GM12878 (cell line): ENCODE measurements around the gene RPS6KL1. TPM values are rescaled to one million over a fixed set of nuclear protein-coding genes. Genes with fewer than 3 reads are reported as not detected.

ENCODE experiments used
- ATAC-seq: fragments of 200-7000 bp; cut with Tn5 transposase; 3 replicates; pipeline ENCODE4 v1.9.1; 2020; ENCODE audit warnings: mild to moderate bottlenecking, moderate library complexity
- Bru-seq: library from RNA; stranded (reverse); fragments of 400-500 nt; gene quantifications from one replicate; lab custom pipeline; 2021; lab: Mats Ljungman, UMichigan
- BruChase-seq, 2 experiments: library from RNA; stranded (reverse); fragments of 400-500 nt; gene quantifications; one replicate each; lab custom pipeline; 2021; lab: Mats Ljungman, UMichigan
- BruUV-seq: library from RNA; stranded (reverse); fragments of 400-500 nt; replicated peaks from 2 replicates; lab custom pipeline; 2021; lab: Mats Ljungman, UMichigan
- CTCF ChIA-PET: fragments of 300-600 bp; sonication (Branson Sonifier 250); formaldehyde crosslinking; extraction: SDS; loops from one replicate; lab custom pipeline; 2021; ENCODE audit warnings: inconsistent platforms; lab: Yijun Ruan, JAX
- POLR2A ChIA-PET: fragments of 350-600 bp; formaldehyde crosslinking; extraction: SDS; loops from one replicate; lab custom pipeline; 2021; ENCODE audit warnings: inconsistent platforms; lab: Charles Lee
- RAD21 ChIA-PET: fragments of 300-600 bp; sonication (Branson Sonifier 250); formaldehyde crosslinking; loops from one replicate; lab custom pipeline; 2023; ENCODE audit warnings: antibody characterized with exemption; ENCODE audit not compliant: unreplicated experiment; lab: Charles Lee
- SMC1A ChIA-PET: fragments of 300-600 bp; sonication (Branson Sonifier 250); formaldehyde crosslinking; loops from one replicate; lab custom pipeline; 2023; ENCODE audit not compliant: unreplicated experiment, uncharacterized antibody; lab: Charles Lee
- DNase-seq: peaks from one replicate; pipeline ENCODE4 v3.0.0-alpha.2; 2011; ENCODE audit warnings: low read depth, low spot score
- FAIRE-seq: peaks from 3 replicates; lab custom pipeline; 2011; peaks lifted over from hg19 to GRCh38; lab: Jason Lieb, UNC
- H2AFZ ChIP-seq: 2 replicates; pipeline ENCODE4 v1.6.0; 2011; ENCODE audit warnings: low read depth, low read length, control low read depth; ENCODE audit not compliant: control insufficient read depth
- H3K27ac ChIP-seq: 2 replicates; pipeline ENCODE4 v1.5.1; 2011; ENCODE audit warnings: control low read depth; ENCODE audit not compliant: control insufficient read depth, insufficient read depth
- H3K27me3 ChIP-seq, 2 experiments: replicated peaks in 1 of 2; 2 replicates each; pipeline versions ENCODE4 v1.6.0 to v1.6.1; 2011; ENCODE audit warnings: low read length in 1 of 2; ENCODE audit not compliant: control insufficient read depth in 2 of 2, insufficient read depth in 2 of 2
- H3K36me3 ChIP-seq, 2 experiments: 2 replicates each; pipeline ENCODE4 v1.5.1; 2011; ENCODE audit warnings: low read length in 1 of 2; ENCODE audit not compliant: control insufficient read depth in 2 of 2, insufficient read depth in 2 of 2
- H3K4me1 ChIP-seq: 2 replicates; pipeline ENCODE4 v1.6.1; 2011; ENCODE audit warnings: mild to moderate bottlenecking, low read length, moderate library complexity, mixed read lengths; ENCODE audit not compliant: control insufficient read depth, insufficient read depth
- H3K4me2 ChIP-seq: 2 replicates; pipeline ENCODE4 v1.6.0; 2011; ENCODE audit warnings: control low read depth; ENCODE audit not compliant: control insufficient read depth, insufficient read depth
- H3K4me3 ChIP-seq: fragments of 200-600 bp; sonication (generic); 2 replicates; pipeline ENCODE4 v1.5.1; 2016
- H3K79me2 ChIP-seq: 2 replicates; pipeline ENCODE4 v1.6.0; 2011; ENCODE audit warnings: low read length; ENCODE audit not compliant: control insufficient read depth, insufficient read depth
- H3K9ac ChIP-seq: 2 replicates; pipeline ENCODE4 v1.8.0; 2011; ENCODE audit warnings: low read length, control low read depth, mixed read lengths; ENCODE audit not compliant: control insufficient read depth, insufficient read depth
- H3K9me3 ChIP-seq: replicated peaks from 3 replicates; pipeline ENCODE4 v1.5.1; 2011; ENCODE audit warnings: mild to moderate bottlenecking, low read length; ENCODE audit not compliant: control insufficient read depth, insufficient read depth
- H4K20me1 ChIP-seq: 2 replicates; pipeline ENCODE4 v1.6.0; 2011; ENCODE audit not compliant: control insufficient read depth, insufficient read depth
- ATF2 ChIP-seq: IDR thresholded peaks from 2 replicates; pipeline ENCODE4 v1.6.1; 2012; ENCODE audit warnings: low read length, inconsistent platforms
- ATF7 ChIP-seq: fragments of 450-650 bp; IDR thresholded peaks from 2 replicates; pipeline ENCODE4 v1.6.1; 2016; ENCODE audit warnings: low read depth, mild to moderate bottlenecking
- NFYB ChIP-seq: IDR thresholded peaks from 2 replicates; pipeline ENCODE4 v1.6.1; 2011; ENCODE audit warnings: low read depth, mild to moderate bottlenecking, low read length, improper control_type of control experiment, moderate library complexity; ENCODE audit not compliant: insufficient read depth
- POLR2A ChIP-seq: IDR thresholded peaks from 2 replicates; pipeline ENCODE4 v1.6.1; 2011; ENCODE audit warnings: low read depth, mild to moderate bottlenecking, low read length
- TBL1XR1 ChIP-seq: IDR thresholded peaks from 2 replicates; pipeline ENCODE4 v1.6.1; 2012; ENCODE audit warnings: low read depth, low read length, improper control_type of control experiment
- WGBS: methylation state at CpG from one replicate; pipeline ENCODE4 v1.1.6; 2016; ENCODE audit warnings: low lambda C conversion rate; ENCODE audit not compliant: insufficient replicate concordance, insufficient coverage; ENCODE audit errors: missing lambda C conversion rate; 5-methylcytosine and 5-hydroxymethylcytosine counted together
- in situ Hi-C: fragments of 300-500 bp; cut with MboI; formaldehyde crosslinking; loops from 9 replicates; pipeline ENCODE4 v1.14.3; 2018; ENCODE audit warnings: mixed read lengths
- intact Hi-C: fragments of 100-400 bp; cut with micrococcal nuclease; formaldehyde crosslinking; loops from one replicate; pipeline ENCODE4 v1.14.2; 2022; ENCODE audit not compliant: unreplicated experiment
- long read RNA-seq, 2 experiments: library from polyadenylated mRNA; unstranded; transcript quantifications; one replicate each; pipeline ENCODE4 v2.0.0, GENCODE V29; 2019 to 2020
- polyA minus RNA-seq, 3 experiments: library from RNA; depleted of rRNA, polyadenylated mRNA; stranded (reverse); fragments of >200 nt; gene quantifications; 2 replicates each; pipeline ENCODE4 v1.2.3, GENCODE V29; 2011
- polyA plus RNA-seq, 11 experiments: library from polyadenylated mRNA; depleted of rRNA in 4 of 11; unstranded in 6 of 11; stranded (reverse) in 5 of 11; fragments of >200 nt; fragmentation: Nextera tagmentation in 4 of 11; fragmentation: Illumina TruSeq in 1 of 11; extraction: Ambion mirVana in 4 of 11; extraction: Trizol in 1 of 11; gene quantifications; 1 replicate in 1 of 11; 2 replicates in 10 of 11; pipeline versions ENCODE4 v1.2.1 to v1.2.3, GENCODE V29; 2011 to 2016; ENCODE audit warnings: inconsistent platforms in 2 of 11, missing spikeins in 2 of 11, low read depth in 1 of 11
- total RNA-seq, 4 experiments: library from RNA; depleted of rRNA in 3 of 4; stranded (reverse); fragments of >200 nt in 3 of 4; fragmentation: Illumina TruSeq in 1 of 4; extraction: Trizol in 1 of 4; gene quantifications; 2 replicates each; pipeline versions ENCODE4 v1.2.1 to v1.2.3, GENCODE V29; 2013 to 2021

Gene RPS6KL1, protein sequence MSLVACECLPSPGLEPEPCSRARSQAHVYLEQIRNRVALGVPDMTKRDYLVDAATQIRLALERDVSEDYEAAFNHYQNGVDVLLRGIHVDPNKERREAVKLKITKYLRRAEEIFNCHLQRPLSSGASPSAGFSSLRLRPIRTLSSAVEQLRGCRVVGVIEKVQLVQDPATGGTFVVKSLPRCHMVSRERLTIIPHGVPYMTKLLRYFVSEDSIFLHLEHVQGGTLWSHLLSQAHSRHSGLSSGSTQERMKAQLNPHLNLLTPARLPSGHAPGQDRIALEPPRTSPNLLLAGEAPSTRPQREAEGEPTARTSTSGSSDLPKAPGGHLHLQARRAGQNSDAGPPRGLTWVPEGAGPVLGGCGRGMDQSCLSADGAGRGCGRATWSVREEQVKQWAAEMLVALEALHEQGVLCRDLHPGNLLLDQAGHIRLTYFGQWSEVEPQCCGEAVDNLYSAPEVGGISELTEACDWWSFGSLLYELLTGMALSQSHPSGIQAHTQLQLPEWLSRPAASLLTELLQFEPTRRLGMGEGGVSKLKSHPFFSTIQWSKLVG
- total RNA-seq (2013; cell fraction: nucleolus; rRNA removed): 0.37 and 0.96 TPM in 2 replicates
- 3.5 and 4.7 TPM in 2 replicates for total RNA-seq (2014; rRNA removed)
- 1.9 and 2.1 TPM in 2 replicates for total RNA-seq (2014; rRNA removed; fragmentation: Illumina TruSeq; extraction: Trizol)
- 2.8 and 4.2 TPM in 2 replicates for total RNA-seq (2021)
- 0.85 TPM for polyA plus RNA-seq (2011; ENCODE audit: low read depth)
- 0.04 and 0.14 TPM in 2 replicates for polyA plus RNA-seq (2011; rRNA removed)
- 0.07 and 0.08 TPM in 2 replicates for polyA plus RNA-seq (2011; cell fraction: cytosol; rRNA removed)
- 0.22 and 0.31 TPM in 2 replicates for polyA plus RNA-seq (2011; cell fraction: nucleus; rRNA removed)
- 2.6 and 2.9 TPM in 2 replicates for polyA plus RNA-seq (2012)
- 0.54 and 2.1 TPM in 2 replicates for polyA plus RNA-seq (2014; fragmentation: Illumina TruSeq; extraction: Trizol)
- polyA plus RNA-seq (2014; fragmentation: Nextera tagmentation; extraction: Ambion mirVana): under 1 TPM; 0.23 to 0.73 TPM
- polyA plus RNA-seq (2014; rRNA removed): 3.4 and 4.2 TPM in 2 replicates
- polyA plus RNA-seq (2016; fragmentation: Nextera tagmentation; extraction: Ambion mirVana): 1 to 10 TPM; 1.3 to 2.0 TPM
- 0.05 TPM in 1 of 2 replicates, not detected in the other for polyA minus RNA-seq (2011; rRNA and poly(A)+ RNA removed)
- not detected in 2 replicates for polyA minus RNA-seq (2011; cell fraction: cytosol; rRNA and poly(A)+ RNA removed)
- 0.29 TPM in 1 of 2 replicates, not detected in the other for polyA minus RNA-seq (2011; cell fraction: nucleus; rRNA and poly(A)+ RNA removed)
- percentile 18 among the genes with signal in this experiment for Bru-seq, nascent RNA
- BruChase-seq, experiment 1, labeled RNA remaining after a 6-hour chase: percentile 17 among the genes with signal in this experiment
- percentile 18 among the genes with signal in this experiment for BruChase-seq, experiment 2, labeled RNA remaining after a 2-hour chase
- long read RNA-seq, experiment 1: 0 reads
- long read RNA-seq, experiment 2: 0 reads

GRCh38 chr14:74922752-74923401, at the start of gene RPS6KL1:
TSS of gene RPS6KL1 (minus strand) at chr14:74923260. CDS start at chr14:74921541, 1,719 bp downstream.
- no peaks in the 10 kb centered on the region for H4K20me1 ChIP-seq
- in situ Hi-C loops: no loop called here
- peak within 1 kb of the TSS; percentile 44; the same call in 1 of the 2 replicates for H3K9ac ChIP-seq
- BruUV-seq: no TSS peak
- 8% methylated on average over 50 of the region's 51 CpGs for WGBS
- H2AFZ ChIP-seq: peak within 1 kb of the TSS; percentile 83
- H3K4me1 ChIP-seq: no peaks in the 10 kb centered on the region; the same call in 1 of the 2 replicates
- intact Hi-C loops: no loop called here
- ATAC-seq: peak; percentile 99
- ChIA-PET RAD21 (interaction anchor here (0.8 to 1.0 kb wide), 2 partner anchors 17 to 23 kb away, joined by 3 to 5 read pairs; no protein-coding TSS in a partner anchor), POLR2A (interaction anchor here (0.6 to 1.2 kb wide), 2 partner anchors 19 to 129 kb away, joined by 3 to 4 read pairs; no protein-coding TSS in a partner anchor), CTCF (interaction anchor here (0.5 to 1.1 kb wide), 3 partner anchors 63 to 312 kb away, joined by 3 read pairs; no protein-coding TSS in a partner anchor), SMC1A (interaction anchor here (0.6 kb wide), 1 partner anchor 145 kb away, joined by 4 read pairs; no protein-coding TSS in a partner anchor)
- TF ChIP-seq ATF2: peak; percentile 73; the same call in 1 of the 2 replicates
- TF ChIP-seq ATF7: 0 out of 2 replicates have a peak, but pooled peaks have one; percentile 18
- TF ChIP-seq POLR2A: peak; percentile 64
- no peak for TF ChIP-seq TBL1XR1
- peak; percentile 41; the same call in 1 of the 2 replicates for TF ChIP-seq NFYB
- FAIRE-seq: no peak
- no peaks in the 10 kb centered on the region for H3K27me3 ChIP-seq
- DNase-seq: no peak
- no peaks in the 10 kb centered on the region for H3K79me2 ChIP-seq
- H3K9me3 ChIP-seq: no peaks in the 10 kb centered on the region
- no peaks in the 10 kb centered on the region for H3K36me3 ChIP-seq
- H3K4me3 ChIP-seq: peak within 1 kb of the TSS; percentile 72; the same call in 1 of the 2 replicates
- peak within 1 kb of the TSS; percentile 92 for H3K4me2 ChIP-seq
- H3K27ac ChIP-seq: no peak within 1 kb of the TSS
